HG03139 (cell line): Measurements from ENCODE around the gene MYDGF.
"Not testable (repeated sequence)": the region's sequence is repeated elsewhere in the genome, so short reads cannot be mapped to it uniquely, and the experiment has no call there.

ENCODE experiments used
- ATAC-seq: cut with Tn5 transposase; IDR thresholded peaks from one replicate; pipeline ENCODE4 v1.9.1; 2021; ENCODE audit not compliant: unreplicated experiment

Gene MYDGF

GRCh38 chr19:4701557-4701956 is 31.4 kb upstream of the MYDGF start:
- no peak for ATAC-seq

GRCh38 chr19:4700693-4700970 is 30.5 kb upstream of the MYDGF start:
- no peak for ATAC-seq

- no peak for ATAC-seq
Measured at GRCh38 chr19:4699826-4700692, 29.9 kb upstream of the MYDGF start.

- ATAC-seq, result no peak
Measured at GRCh38 chr19:4697304-4697703, 27.2 kb upstream of the MYDGF start.

- no peak for ATAC-seq
Measured at GRCh38 chr19:4695224-4695731, 25.1 kb upstream of the MYDGF start.

GRCh38 chr19:4694211-4694987 is 24.3 kb upstream of the MYDGF start:
- no peak for ATAC-seq

GRCh38 chr19:4693471-4694121 is 23.5 kb upstream of the MYDGF start:
- ATAC-seq, result no peak

GRCh38 chr19:4693078-4693350 is 22.9 kb upstream of the MYDGF start:
- no peak for ATAC-seq

- ATAC-seq, result no peak
Measured at GRCh38 chr19:4692251-4693077, 22.3 kb upstream of the MYDGF start.

- no peak for ATAC-seq
Measured at GRCh38 chr19:4691373-4691772, 21.2 kb upstream of the MYDGF start.

- no peak for ATAC-seq
Measured at GRCh38 chr19:4690361-4690760, 20.2 kb upstream of the MYDGF start.

GRCh38 chr19:4689403-4689802 is 19.3 kb upstream of the MYDGF start:
- no peak for ATAC-seq

- no peak for ATAC-seq
Measured at GRCh38 chr19:4688587-4688986, 18.4 kb upstream of the MYDGF start.

- ATAC-seq, result no peak
Measured at GRCh38 chr19:4687396-4687795, 17.3 kb upstream of the MYDGF start.

GRCh38 chr19:4686700-4687099 is 16.6 kb upstream of the MYDGF start:
- ATAC-seq, result no peak

- no peak for ATAC-seq
Measured at GRCh38 chr19:4684312-4685095, 14.4 kb upstream of the MYDGF start.

GRCh38 chr19:4682417-4683200 is 12.5 kb upstream of the MYDGF start:
- no peak for ATAC-seq

- not testable (repeated sequence) for ATAC-seq
Measured at GRCh38 chr19:4680021-4680420, 9.9 kb upstream of the MYDGF start.
